Activated CD8-positive, alpha-beta memory T cell treated with anti-CD3 and anti-CD28 coated beads for 4 hours (primary cell): ENCODE results near the gene CA14.
"Not testable (repeated sequence)": the region's sequence is repeated elsewhere in the genome, so short reads cannot be mapped to it uniquely, and the experiment has no call there.

Experiments
- DNase-seq, 2 donors: peaks; one replicate each; pipeline ENCODE4 v3.0.0-alpha.2; 2020; ENCODE audit warnings: low read depth in 2 of 2

The CA14 gene

GRCh38 chr1:150257624-150258585 lies at the start of gene CA14:
TSS of gene CA14 (plus strand) at chr1:150257774. CDS start at chr1:150258129, 355 bp downstream.
- DNase-seq, result no peak

GRCh38 chr1:150208460-150208859 lies 49.1 kb upstream of the CA14 start:
- not testable (repeated sequence) for DNase-seq

- no peak for DNase-seq
Observed at GRCh38 chr1:150210091-150210490, 47.5 kb upstream of the CA14 start.

- no peak for DNase-seq
Observed at GRCh38 chr1:150210706-150211105, 46.9 kb upstream of the CA14 start.

GRCh38 chr1:150212070-150212469 lies 45.5 kb upstream of the CA14 start:
- no peak for DNase-seq

- peak; percentile 81 to 87 for DNase-seq
Observed at GRCh38 chr1:150213170-150214098, 44.1 kb upstream of the CA14 start.

- DNase-seq, result not testable (repeated sequence)
Observed at GRCh38 chr1:150214099-150214756, 43.3 kb upstream of the CA14 start.

- DNase-seq, result not testable (repeated sequence)
Observed at GRCh38 chr1:150215855-150216254, 41.7 kb upstream of the CA14 start.

- no peak for DNase-seq
Observed at GRCh38 chr1:150221552-150221951, 36.0 kb upstream of the CA14 start.

- DNase-seq, result no peak
Observed at GRCh38 chr1:150224983-150225382, 32.6 kb upstream of the CA14 start.

GRCh38 chr1:150225546-150225945 lies 32.0 kb upstream of the CA14 start:
- no peak for DNase-seq

- no peak for DNase-seq
Observed at GRCh38 chr1:150226486-150226885, 31.1 kb upstream of the CA14 start.

- no peak for DNase-seq
Observed at GRCh38 chr1:150227228-150227627, 30.3 kb upstream of the CA14 start.

- DNase-seq, result not testable (repeated sequence)
Observed at GRCh38 chr1:150228246-150228645, 29.3 kb upstream of the CA14 start.

- not testable (repeated sequence) for DNase-seq
Observed at GRCh38 chr1:150232921-150233320, 24.7 kb upstream of the CA14 start.

- peak in 1 of 2 donors; percentile 50 for DNase-seq
Observed at GRCh38 chr1:150233359-150234308, 23.9 kb upstream of the CA14 start.

- DNase-seq, result no peak
Observed at GRCh38 chr1:150234309-150234565, 23.3 kb upstream of the CA14 start.

GRCh38 chr1:150234566-150235293 lies 22.8 kb upstream of the CA14 start:
- DNase-seq, result peak; percentile 80 to 84

GRCh38 chr1:150235294-150235851 lies 22.2 kb upstream of the CA14 start:
- DNase-seq, result no peak
